HepG2 (cell line): ENCODE data around the gene LENEP. TPM values are rescaled to one million over a fixed set of nuclear protein-coding genes. Genes with fewer than 3 reads are reported as not detected.

Source experiments
- AGO2 ChIP-seq: fragments of 200-400 bp; formaldehyde crosslinking; optimal IDR thresholded peaks from 2 replicates; pipeline ENCODE3; 2017; ENCODE audit warnings: mild to moderate bottlenecking, low read depth, low read length, moderate library complexity
- BATF2 ChIP-seq: sonication (generic); formaldehyde crosslinking; IDR thresholded peaks from 2 replicates; pipeline ENCODE4 v1.8.0; 2022; ENCODE audit warnings: mild to moderate bottlenecking, missing genetic modification reagents, moderate library complexity
- DNMT3B ChIP-seq: conservative IDR thresholded peaks from 2 replicates; pipeline ENCODE4 v1.6.1; 2016; ENCODE audit warnings: missing biosample characterization, control low read depth
- DRAP1 ChIP-seq: IDR thresholded peaks from 2 replicates; pipeline ENCODE4 v1.6.1; 2016; ENCODE audit warnings: missing genetic modification reagents, missing compliant biosample characterization
- E2F1 ChIP-seq: sonication (generic); formaldehyde crosslinking; IDR thresholded peaks from 2 replicates; pipeline ENCODE4 v1.5.0; 2020; ENCODE audit warnings: missing genetic modification reagents
- EZH2 ChIP-seq: conservative IDR thresholded peaks from 2 replicates; pipeline ENCODE4 v1.6.1; 2012; ENCODE audit warnings: mild to moderate bottlenecking, low read depth, low read length, moderate library complexity
- FOXO4 ChIP-seq: sonication (generic); formaldehyde crosslinking; conservative IDR thresholded peaks from 2 replicates; pipeline ENCODE4 v1.8.1; 2023; ENCODE audit warnings: missing genetic modification reagents
- GTF3A ChIP-seq: sonication (generic); formaldehyde crosslinking; conservative IDR thresholded peaks from 2 replicates; pipeline ENCODE4 v1.4.0; 2020; ENCODE audit warnings: mild to moderate bottlenecking, missing genetic modification reagents
- IRF2 ChIP-seq: IDR thresholded peaks from 2 replicates; pipeline ENCODE4 v1.6.1; 2018; ENCODE audit warnings: missing genetic modification reagents, missing compliant biosample characterization
- NFYB ChIP-seq: sonication (generic); formaldehyde crosslinking; IDR thresholded peaks from 2 replicates; pipeline ENCODE4 v1.4.0; 2020; ENCODE audit warnings: missing genetic modification reagents
- NPAS2 ChIP-seq: sonication (generic); formaldehyde crosslinking; IDR thresholded peaks from 2 replicates; pipeline ENCODE4 v1.8.0; 2022; ENCODE audit warnings: mild to moderate bottlenecking, missing genetic modification reagents, borderline replicate concordance
- PHB2 ChIP-seq: fragments of 450-650 bp; IDR thresholded peaks from 2 replicates; pipeline ENCODE4 v1.6.1; 2018; ENCODE audit not compliant: partially characterized antibody
- RARA ChIP-seq: IDR thresholded peaks from 2 replicates; pipeline ENCODE4 v1.6.1; 2016; ENCODE audit warnings: missing genetic modification reagents, missing compliant biosample characterization
- THYN1 ChIP-seq: sonication (generic); formaldehyde crosslinking; IDR thresholded peaks from 2 replicates; pipeline ENCODE4 v1.8.1; 2023; ENCODE audit warnings: low read depth, mild to moderate bottlenecking, moderate library complexity, missing genetic modification reagents, borderline replicate concordance
- ZNF317 ChIP-seq: sonication (generic); formaldehyde crosslinking; IDR thresholded peaks from 2 replicates; pipeline ENCODE4 v1.5.0; 2020; ENCODE audit warnings: mild to moderate bottlenecking, missing genetic modification reagents
- ZNF713 ChIP-seq: sonication (generic); formaldehyde crosslinking; IDR thresholded peaks from 2 replicates; pipeline ENCODE4 v1.4.0; 2020; ENCODE audit warnings: mild to moderate bottlenecking, missing genetic modification reagents
- polyA plus RNA-seq, 8 experiments: library from polyadenylated mRNA; depleted of rRNA in 3 of 8; stranded (reverse) in 7 of 8; unstranded in 1 of 8; fragments of >200 nt; fragmentation: Illumina TruSeq in 4 of 8; extraction: Trizol in 4 of 8; gene quantifications; 2 replicates each; pipeline versions ENCODE4 v1.2.1 to v1.2.3, GENCODE V29; 2011 to 2016; ENCODE audit warnings: low read depth in 4 of 8, missing spikeins in 1 of 8, mixed read lengths in 1 of 8; ENCODE audit not compliant: insufficient read depth in 1 of 8
- total RNA-seq, 5 experiments: library from RNA; depleted of rRNA; stranded (reverse); fragments of >200 nt; fragmentation: Illumina TruSeq; extraction: Trizol; gene quantifications; 2 replicates each; pipeline ENCODE4 v1.2.3, GENCODE V29; 2016; ENCODE audit warnings: low read depth in 1 of 5
- TF ChIP-seq, protein P1 (sequence below): sonication (generic); formaldehyde crosslinking; IDR thresholded peaks from 2 replicates; pipeline ENCODE4 v1.5.0; 2020; ENCODE audit warnings: mild to moderate bottlenecking, missing genetic modification reagents, moderate library complexity
- TF ChIP-seq, protein P2 (sequence below): sonication (generic); formaldehyde crosslinking; IDR thresholded peaks from 2 replicates; pipeline ENCODE4 v1.4.0; 2020; ENCODE audit warnings: missing genetic modification reagents
- TF ChIP-seq, protein P3 (sequence below): sonication (generic); formaldehyde crosslinking; IDR thresholded peaks from 2 replicates; pipeline ENCODE4 v1.5.1; 2020; ENCODE audit warnings: missing genetic modification reagents, mild to moderate bottlenecking, borderline replicate concordance
- TF ChIP-seq, protein P4 (sequence below): sonication (generic); formaldehyde crosslinking; IDR thresholded peaks from 2 replicates; pipeline ENCODE4 v1.5.1; 2020; ENCODE audit warnings: mild to moderate bottlenecking, moderate library complexity, missing genetic modification reagents

The LENEP gene
- total and polyA plus RNA-seq, 2 of the 13 experiments (the other 11 are each of a cell fraction or from before 2014, with no cell fraction given): 0.29 TPM; not detected in 1

- TF ChIP-seq BATF2 (0 out of 2 replicates have a peak, but pooled peaks have one; percentile 39), DRAP1 (peak; percentile 58; the same call in 1 of the 2 replicates), ZNF317 (CRISPR knock-in tag) (0 out of 2 replicates have a peak, but pooled peaks have one; percentile 57), DNMT3B (CRISPR knock-in tag) (peak; percentile 22; the same call in 1 of the 2 replicates), E2F1 (CRISPR knock-in tag) (peak; percentile 60; the same call in 1 of the 2 replicates), FOXO4 (CRISPR knock-in tag) (0 out of 2 replicates have a peak, but pooled peaks have one; percentile 61), AGO2 (peak; percentile 96), IRF2 (CRISPR knock-in tag) (no peak), ZNF713 (0 out of 2 replicates have a peak, but pooled peaks have one; percentile 68), RARA (CRISPR knock-in tag) (peak; percentile 77), GTF3A (CRISPR knock-in tag) (0 out of 2 replicates have a peak, but pooled peaks have one; percentile 47), PHB2 (no peak), NFYB (CRISPR knock-in tag) (peak; percentile 31; the same call in 1 of the 2 replicates), EZH2 (no peak), THYN1 (CRISPR knock-in tag) (no peak; the same call in 1 of the 2 replicates), NPAS2 (no peak)
- TF ChIP-seq, protein P1, sequence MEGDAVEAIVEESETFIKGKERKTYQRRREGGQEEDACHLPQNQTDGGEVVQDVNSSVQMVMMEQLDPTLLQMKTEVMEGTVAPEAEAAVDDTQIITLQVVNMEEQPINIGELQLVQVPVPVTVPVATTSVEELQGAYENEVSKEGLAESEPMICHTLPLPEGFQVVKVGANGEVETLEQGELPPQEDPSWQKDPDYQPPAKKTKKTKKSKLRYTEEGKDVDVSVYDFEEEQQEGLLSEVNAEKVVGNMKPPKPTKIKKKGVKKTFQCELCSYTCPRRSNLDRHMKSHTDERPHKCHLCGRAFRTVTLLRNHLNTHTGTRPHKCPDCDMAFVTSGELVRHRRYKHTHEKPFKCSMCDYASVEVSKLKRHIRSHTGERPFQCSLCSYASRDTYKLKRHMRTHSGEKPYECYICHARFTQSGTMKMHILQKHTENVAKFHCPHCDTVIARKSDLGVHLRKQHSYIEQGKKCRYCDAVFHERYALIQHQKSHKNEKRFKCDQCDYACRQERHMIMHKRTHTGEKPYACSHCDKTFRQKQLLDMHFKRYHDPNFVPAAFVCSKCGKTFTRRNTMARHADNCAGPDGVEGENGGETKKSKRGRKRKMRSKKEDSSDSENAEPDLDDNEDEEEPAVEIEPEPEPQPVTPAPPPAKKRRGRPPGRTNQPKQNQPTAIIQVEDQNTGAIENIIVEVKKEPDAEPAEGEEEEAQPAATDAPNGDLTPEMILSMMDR (CRISPR knock-in tag): peak; percentile 58
- TF ChIP-seq, protein P2, sequence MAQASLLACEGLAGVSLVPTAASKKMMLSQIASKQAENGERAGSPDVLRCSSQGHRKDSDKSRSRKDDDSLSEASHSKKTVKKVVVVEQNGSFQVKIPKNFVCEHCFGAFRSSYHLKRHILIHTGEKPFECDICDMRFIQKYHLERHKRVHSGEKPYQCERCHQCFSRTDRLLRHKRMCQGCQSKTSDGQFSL (CRISPR knock-in tag): peak; percentile 76
- TF ChIP-seq, protein P3, sequence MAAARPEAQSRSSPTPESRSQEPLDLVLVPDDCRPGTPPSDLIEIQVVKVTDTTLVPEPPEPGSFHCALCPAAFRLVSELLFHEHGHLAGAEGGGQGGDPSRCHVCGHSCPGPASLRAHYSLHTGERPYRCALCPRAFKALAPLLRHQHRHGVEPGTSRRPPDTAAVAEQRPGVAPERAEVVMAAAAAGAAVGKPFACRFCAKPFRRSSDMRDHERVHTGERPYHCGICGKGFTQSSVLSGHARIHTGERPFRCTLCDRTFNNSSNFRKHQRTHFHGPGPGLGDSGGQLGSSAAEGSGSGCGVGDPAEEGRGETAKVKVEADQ: no peak
- TF ChIP-seq, protein P4, sequence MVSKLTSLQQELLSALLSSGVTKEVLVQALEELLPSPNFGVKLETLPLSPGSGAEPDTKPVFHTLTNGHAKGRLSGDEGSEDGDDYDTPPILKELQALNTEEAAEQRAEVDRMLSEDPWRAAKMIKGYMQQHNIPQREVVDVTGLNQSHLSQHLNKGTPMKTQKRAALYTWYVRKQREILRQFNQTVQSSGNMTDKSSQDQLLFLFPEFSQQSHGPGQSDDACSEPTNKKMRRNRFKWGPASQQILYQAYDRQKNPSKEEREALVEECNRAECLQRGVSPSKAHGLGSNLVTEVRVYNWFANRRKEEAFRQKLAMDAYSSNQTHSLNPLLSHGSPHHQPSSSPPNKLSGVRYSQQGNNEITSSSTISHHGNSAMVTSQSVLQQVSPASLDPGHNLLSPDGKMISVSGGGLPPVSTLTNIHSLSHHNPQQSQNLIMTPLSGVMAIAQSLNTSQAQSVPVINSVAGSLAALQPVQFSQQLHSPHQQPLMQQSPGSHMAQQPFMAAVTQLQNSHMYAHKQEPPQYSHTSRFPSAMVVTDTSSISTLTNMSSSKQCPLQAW (CRISPR knock-in tag): peak; percentile 71
Observed at GRCh38 chr1:155000726-155001424, 7.5 kb downstream of the LENEP start (continued).
